Neural cell (in vitro differentiated cells): Measurements from ENCODE around the gene LDB3. TPM values are rescaled to one million over a fixed set of nuclear protein-coding genes. Genes with fewer than 3 reads are reported as not detected.

Experiments used
- H2AFZ ChIP-seq: fragments of 200-600, 300-800 bp; sonication (generic), shearing (Covaris generic); 2 replicates; pipeline ENCODE4 v1.6.0; 2014; ENCODE audit warnings: low read depth, mild to moderate bottlenecking, antibody characterized with exemption, low read length, moderate library complexity
- H3F3A ChIP-seq: fragments of 200-600 bp; shearing (Covaris generic); 2 replicates; pipeline ENCODE4 v1.6.1; 2016; ENCODE audit warnings: mild to moderate bottlenecking, moderate library complexity, mixed read lengths, antibody characterized with exemption, low read length; ENCODE audit not compliant: insufficient read depth, poor library complexity, severe bottlenecking
- H3K27ac ChIP-seq: fragments of 200-600, 300-800 bp; sonication (generic), shearing (Covaris generic); 2 replicates; pipeline ENCODE4 v1.5.1; 2014; ENCODE audit warnings: mild to moderate bottlenecking, low read length, moderate library complexity
- H3K27me3 ChIP-seq: fragments of 300-800, 200-600 bp; sonication (generic), shearing (Covaris generic); 2 replicates; pipeline ENCODE4 v1.6.0; 2014; ENCODE audit warnings: mild to moderate bottlenecking, low read depth, low read length, moderate library complexity; ENCODE audit not compliant: insufficient read depth
- H3K36me3 ChIP-seq: fragments of 300-800, 200-600 bp; sonication (generic), shearing (Covaris generic); 2 replicates; pipeline ENCODE4 v1.5.1; 2014; ENCODE audit warnings: mild to moderate bottlenecking, antibody characterized with exemption, low read length, moderate library complexity; ENCODE audit not compliant: insufficient read depth
- H3K4me2 ChIP-seq: fragments of 300-800, 200-600 bp; sonication (generic), shearing (Covaris generic); 2 replicates; pipeline ENCODE4 v1.6.0; 2014; ENCODE audit warnings: mild to moderate bottlenecking, low read length
- H3K4me3 ChIP-seq: fragments of 300-800, 200-600 bp; sonication (generic), shearing (Covaris generic); 2 replicates; pipeline ENCODE4 v1.5.1; 2014; ENCODE audit warnings: mild to moderate bottlenecking, low read length, moderate library complexity
- H3K79me2 ChIP-seq: fragments of 200-600 bp; shearing (Covaris generic); replicated peaks from 2 replicates; pipeline ENCODE4 v1.6.0; 2014; ENCODE audit warnings: mild to moderate bottlenecking, low read length, moderate library complexity; ENCODE audit not compliant: insufficient read depth
- H3K9ac ChIP-seq: fragments of 300-800, 200-600 bp; sonication (generic), shearing (Covaris generic); 2 replicates; pipeline ENCODE4 v1.6.1; 2016; ENCODE audit warnings: mild to moderate bottlenecking, low read length, mixed read lengths
- H3K9me2 ChIP-seq: fragments of 200-600 bp; shearing (Covaris generic); 2 replicates; pipeline ENCODE4 v1.6.1; 2016; ENCODE audit warnings: mild to moderate bottlenecking, low read length, mixed read lengths; ENCODE audit not compliant: insufficient read depth
- H3K9me3 ChIP-seq: fragments of 200-600, 300-800 bp; sonication (generic), shearing (Covaris generic); 2 replicates; pipeline ENCODE4 v1.6.1; 2016; ENCODE audit warnings: mild to moderate bottlenecking, mixed run types, low read length, moderate library complexity, mixed read lengths
- H4K20me1 ChIP-seq: fragments of 200-600 bp; shearing (Covaris generic); 2 replicates; pipeline ENCODE4 v1.6.1; 2016; ENCODE audit warnings: mild to moderate bottlenecking, mixed run types; ENCODE audit not compliant: insufficient read depth
- CTCF ChIP-seq: fragments of 450-650 bp; IDR thresholded peaks from 2 replicates; pipeline ENCODE4 v1.5.1; 2014; ENCODE audit warnings: antibody characterized with exemption, mild to moderate bottlenecking, moderate library complexity; ENCODE audit not compliant: poor library complexity, severe bottlenecking
- EP300 ChIP-seq: fragments of 450-650 bp; conservative IDR thresholded peaks from 2 replicates; pipeline ENCODE4 v1.6.1; 2014; ENCODE audit warnings: antibody characterized with exemption, mild to moderate bottlenecking, moderate library complexity; ENCODE audit not compliant: poor library complexity, severe bottlenecking
- EZH2 ChIP-seq: fragments of 200-600, 300-800 bp; shearing (Covaris generic), sonication (generic); IDR thresholded peaks from 2 replicates; pipeline ENCODE4 v1.6.1; 2014; ENCODE audit warnings: antibody characterized with exemption, low read length, borderline replicate concordance, mild to moderate bottlenecking; ENCODE audit not compliant: insufficient read depth, poor library complexity, severe bottlenecking
- MXI1 ChIP-seq: fragments of 450-650 bp; conservative IDR thresholded peaks from 2 replicates; pipeline ENCODE4 v1.6.1; 2014; ENCODE audit warnings: antibody characterized with exemption, mild to moderate bottlenecking; ENCODE audit not compliant: poor library complexity, severe bottlenecking
- POLR2AphosphoS5 ChIP-seq: IDR thresholded peaks from 2 replicates; pipeline ENCODE4 v1.6.1; 2012
- RAD21 ChIP-seq: fragments of 450-650 bp; conservative IDR thresholded peaks from 2 replicates; pipeline ENCODE4 v1.6.1; 2014; ENCODE audit warnings: antibody characterized with exemption, mild to moderate bottlenecking, moderate library complexity
- REST ChIP-seq: IDR thresholded peaks from 2 replicates; pipeline ENCODE4 v1.6.1; 2012; ENCODE audit warnings: borderline replicate concordance
- SMC3 ChIP-seq: fragments of 450-650 bp; conservative IDR thresholded peaks from 2 replicates; pipeline ENCODE4 v1.6.1; 2014; ENCODE audit warnings: antibody characterized with exemption, mild to moderate bottlenecking, moderate library complexity; ENCODE audit not compliant: poor library complexity
- TAF1 ChIP-seq: IDR thresholded peaks from 2 replicates; pipeline ENCODE4 v1.6.1; 2012; ENCODE audit warnings: low read depth
- polyA plus RNA-seq: library from polyadenylated mRNA; depleted of rRNA; stranded (reverse); fragments of >200 nt; gene quantifications from 2 replicates; pipeline ENCODE4 v1.2.3, GENCODE V29; 2014

The LDB3 gene
- polyA plus RNA-seq, 1 donor from 2014 or later, result 0.12 TPM

GRCh38 chr10:86698207-86698940, 30.1 kb downstream of the LDB3 start:
- H3K9ac ChIP-seq, result no peak overlapping the region
- H3K4me3 ChIP-seq, result no peak overlapping the region
- H3K36me3 ChIP-seq, result no peaks in the 10 kb centered on the region
- H3K27me3 ChIP-seq, result no peaks in the 10 kb centered on the region
- no peaks in the 10 kb centered on the region for H3F3A ChIP-seq
- H3K9me2 ChIP-seq, result no peaks in the 10 kb centered on the region
- no peaks in the 10 kb centered on the region for H3K9me3 ChIP-seq
- no peaks in the 10 kb centered on the region for H4K20me1 ChIP-seq
- H3K79me2 ChIP-seq, result no peaks in the 10 kb centered on the region
- no peak overlapping the region for H3K4me2 ChIP-seq
- no peak overlapping the region for H2AFZ ChIP-seq
- TF ChIP-seq SMC3 (no peak), POLR2AphosphoS5 (no peak), CTCF (no peak), TAF1 (no peak), MXI1 (no peak), EZH2 (no peak), EP300 (no peak), REST (no peak), RAD21 (no peak)
- no peak overlapping the region for H3K27ac ChIP-seq

GRCh38 chr10:86699125-86699524, 30.8 kb downstream of the LDB3 start:
- Histone ChIP-seq H3K27ac (no peak overlapping the region), H4K20me1 (no peaks in the 10 kb centered on the region), H3K36me3 (no peaks in the 10 kb centered on the region), H3K79me2 (no peaks in the 10 kb centered on the region), H3K4me2 (no peak overlapping the region), H3K9ac (no peak overlapping the region), H2AFZ (no peak overlapping the region), H3K9me2 (no peaks in the 10 kb centered on the region), H3K4me3 (no peak overlapping the region), H3F3A (no peaks in the 10 kb centered on the region), H3K27me3 (no peaks in the 10 kb centered on the region), H3K9me3 (no peaks in the 10 kb centered on the region)
- TF ChIP-seq SMC3, result no peak
